Measurements from ENCODE around the gene OMP. TPM values are rescaled to one million over a fixed set of nuclear protein-coding genes. Genes with fewer than 3 reads are reported as not detected.

The OMP gene
- total and polyA plus RNA-seq, 2 of the 4 experiments (the other 2 are of a cell fraction) = 0.27 TPM; not detected in 1

GRCh38 chr11:77135069-77135468, 32.4 kb downstream of the OMP start:
- no peak overlapping the region for H3K4me3 ChIP-seq (ENCODE audit: insufficient read depth, low read depth, low read length)
- H4K91ac ChIP-seq (ENCODE audit: insufficient read depth, low read depth, low read length) = no peak overlapping the region
- H3K79me1 ChIP-seq (ENCODE audit: low read depth in 1 of 2, low read length in 2 of 2) = no peaks in the 10 kb centered on the region
- H3K4me2 ChIP-seq (ENCODE audit: low read depth, low read length) = no peak overlapping the region
- H4K8ac ChIP-seq (ENCODE audit: low read depth in 2 of 2, low read length in 2 of 2) = no peak overlapping the region
- ChIA-PET CTCF (no interaction called here), POLR2A (ENCODE audit: unreplicated experiment) (no interaction called here)
- no peak overlapping the region for H2BK15ac ChIP-seq (ENCODE audit: low read depth, low read length)
- H3K27me3 ChIP-seq (ENCODE audit: control insufficient read depth, insufficient read depth, low read length) = peaks cover 5% of the 10 kb centered on the region; the same call in 1 of the 2 replicates
- ATAC-seq (ENCODE audit: low read depth) = no peak
- H3K27ac ChIP-seq (ENCODE audit: insufficient read depth, low read length) = no peak overlapping the region
- TF ChIP-seq CHD1 (IDR thresholded peaks at IDR 0.05; ENCODE audit: low read depth, low read length) = no peak
- no peak for TF ChIP-seq USF2 (IDR thresholded peaks at IDR 0.05; ENCODE audit: low read depth, low read length)
- no peak overlapping the region for H3K56ac ChIP-seq (ENCODE audit: extremely low read depth, insufficient read depth, low read length)
- DNase-seq = no peak
- no peaks in the 10 kb centered on the region for H4K20me1 ChIP-seq (ENCODE audit: insufficient read depth, low read length)
- WGBS, 2 experiments (ENCODE audit: extremely low coverage in 2 of 2, insufficient read length in 1 of 2) = no CpG with 5 or more reads among the region's 2 CpGs
- H3K14ac ChIP-seq (replicated peaks; ENCODE audit: low read depth, low read length) = no peak overlapping the region
- no peak overlapping the region for H4K5ac ChIP-seq (ENCODE audit: low read depth, low read length)
- H3K4me1 ChIP-seq (ENCODE audit: control insufficient read depth, insufficient read depth, low read length) = peaks cover 4% of the 10 kb centered on the region; the same call in 1 of the 2 replicates
- no peak overlapping the region for H3K9ac ChIP-seq (ENCODE audit: low read depth, low read length)
- H3K9me3 ChIP-seq (ENCODE audit: control insufficient read depth, insufficient read depth, low read length) = no peaks in the 10 kb centered on the region
- in situ Hi-C loops (cut with MboI; ENCODE audit: low sequenced_read_pairs) (no loop called here), dilution Hi-C loops (cut with HindIII; ENCODE audit: low sequenced_read_pairs, unreplicated experiment) (no loop called here), intact Hi-C loops (cut with micrococcal nuclease) (no loop called here)
- no peak overlapping the region for H2AFZ ChIP-seq (replicated peaks; ENCODE audit: low read length, poor library complexity)
- H3K36me3 ChIP-seq (ENCODE audit: control insufficient read depth, insufficient read depth, low read length) = no peaks in the 10 kb centered on the region
- no peak overlapping the region for H2BK120ac ChIP-seq (ENCODE audit: low read depth, low read length)
- H3K23ac ChIP-seq (ENCODE audit: low read depth, low read length) = no peak overlapping the region
- no peak overlapping the region for H2BK20ac ChIP-seq (ENCODE audit: low read depth, low read length)
- no peak overlapping the region for H2AK9ac ChIP-seq (replicated peaks; ENCODE audit: low read depth, low read length, poor library complexity)
- H3K9me1 ChIP-seq (ENCODE audit: insufficient read depth, low read length) = no peaks in the 10 kb centered on the region
- no peak overlapping the region for H3K18ac ChIP-seq (ENCODE audit: low read depth, low read length)
- no TSS peak for BruUV-seq (replicated peaks)
- H3K4ac ChIP-seq (ENCODE audit: low read depth, low read length) = no peak overlapping the region
- H2AK5ac ChIP-seq (ENCODE audit: low read depth, low read length) = no peak overlapping the region
- no peak overlapping the region for H2BK5ac ChIP-seq (ENCODE audit: low read depth, low read length, poor library complexity, severe bottlenecking)

All from IMR-90 (cell line).